HepG2 (cell line): ENCODE data around the gene CCDC148. TPM values are rescaled to one million over a fixed set of nuclear protein-coding genes. Genes with fewer than 3 reads are reported as not detected.

Source experiments
- EP300 ChIP-seq, 3 experiments: sonication (generic) in 1 of 3; formaldehyde crosslinking in 1 of 3; IDR thresholded peaks; 2 replicates each; pipeline versions ENCODE4 v1.5.1 to v1.6.1; 2011 to 2020; ENCODE audit warnings: low read depth in 2 of 3, low read length in 2 of 3, borderline replicate concordance in 1 of 3, improper control_type of control experiment in 1 of 3, mild to moderate bottlenecking in 1 of 3, missing genetic modification reagents in 1 of 3, moderate library complexity in 1 of 3
- FOXP1 ChIP-seq, 2 experiments: fragments of 450-650 bp in 1 of 2; IDR thresholded peaks; 2 replicates each; pipeline ENCODE4 v1.6.1; 2017 to 2018; ENCODE audit warnings: antibody characterized with exemption in 1 of 2
- JARID2 ChIP-seq: sonication (generic); formaldehyde crosslinking; IDR thresholded peaks from 2 replicates; pipeline ENCODE4 v1.8.1; 2023; ENCODE audit warnings: missing genetic modification reagents, inconsistent platforms; ENCODE audit not compliant: insufficient replicate concordance
- KLF16 ChIP-seq, 2 experiments: sonication (generic) in 1 of 2; formaldehyde crosslinking in 1 of 2; IDR thresholded peaks; 2 replicates each; pipeline versions ENCODE4 v1.6.1 to v1.8.0; 2016 to 2023; ENCODE audit warnings: missing genetic modification reagents in 2 of 2, missing compliant biosample characterization in 1 of 2
- NR2F1 ChIP-seq, 2 experiments: fragments of 450-650 bp in 1 of 2; formaldehyde crosslinking in 1 of 2; IDR thresholded peaks; 2 replicates each; pipeline versions ENCODE4 v1.5.0 to v1.6.1; 2016 to 2020; ENCODE audit warnings: mild to moderate bottlenecking in 1 of 2, missing compliant biosample characterization in 1 of 2, missing genetic modification reagents in 1 of 2, moderate library complexity in 1 of 2
- PHF20 ChIP-seq: sonication (generic); formaldehyde crosslinking; IDR thresholded peaks from 2 replicates; pipeline ENCODE4 v1.5.0; 2020; ENCODE audit warnings: mild to moderate bottlenecking, missing genetic modification reagents
- PHF21A ChIP-seq: sonication (generic); formaldehyde crosslinking; IDR thresholded peaks from 2 replicates; pipeline ENCODE4 v1.5.0; 2020; ENCODE audit warnings: mild to moderate bottlenecking, missing genetic modification reagents
- SCMH1 ChIP-seq: sonication (generic); formaldehyde crosslinking; IDR thresholded peaks from 2 replicates; pipeline ENCODE4 v1.9.0; 2021; ENCODE audit warnings: missing genetic modification reagents, mild to moderate bottlenecking, borderline replicate concordance
- SOX13 ChIP-seq, 3 experiments: fragments of 450-650 bp in 1 of 3; sonication (generic) in 1 of 3; formaldehyde crosslinking in 1 of 3; IDR thresholded peaks in 2 of 3; conservative IDR thresholded peaks in 1 of 3; 2 replicates each; pipeline versions ENCODE4 v1.5.0 to v1.6.1; 2016 to 2020; ENCODE audit warnings: antibody characterized with exemption in 1 of 3, mild to moderate bottlenecking in 1 of 3, missing compliant biosample characterization in 1 of 3, missing genetic modification reagents in 1 of 3, moderate library complexity in 1 of 3
- ZNF350 ChIP-seq: sonication (generic); formaldehyde crosslinking; IDR thresholded peaks from 2 replicates; pipeline ENCODE4 v1.4.0; 2020; ENCODE audit warnings: mild to moderate bottlenecking, low read depth, missing genetic modification reagents, borderline replicate concordance
- ZNF577 ChIP-seq: sonication (generic); formaldehyde crosslinking; IDR thresholded peaks from 2 replicates; pipeline ENCODE4 v1.4.0; 2020; ENCODE audit warnings: mild to moderate bottlenecking, low read depth, missing genetic modification reagents, borderline replicate concordance
- ZNF652 ChIP-seq: IDR thresholded peaks from 2 replicates; pipeline ENCODE4 v1.6.1; 2016; ENCODE audit warnings: low read depth, borderline replicate concordance
- ZNF777 ChIP-seq: sonication (generic); formaldehyde crosslinking; IDR thresholded peaks from 2 replicates; pipeline ENCODE4 v1.4.0; 2020; ENCODE audit warnings: missing genetic modification reagents
- polyA plus RNA-seq, 8 experiments: library from polyadenylated mRNA; depleted of rRNA in 3 of 8; stranded (reverse) in 7 of 8; unstranded in 1 of 8; fragments of >200 nt; fragmentation: Illumina TruSeq in 4 of 8; extraction: Trizol in 4 of 8; gene quantifications; 2 replicates each; pipeline versions ENCODE4 v1.2.1 to v1.2.3, GENCODE V29; 2011 to 2016; ENCODE audit warnings: low read depth in 4 of 8, missing spikeins in 1 of 8, mixed read lengths in 1 of 8; ENCODE audit not compliant: insufficient read depth in 1 of 8
- total RNA-seq, 5 experiments: library from RNA; depleted of rRNA; stranded (reverse); fragments of >200 nt; fragmentation: Illumina TruSeq; extraction: Trizol; gene quantifications; 2 replicates each; pipeline ENCODE4 v1.2.3, GENCODE V29; 2016; ENCODE audit warnings: low read depth in 1 of 5
- TF ChIP-seq, protein P1 (sequence below): sonication (generic); formaldehyde crosslinking; IDR thresholded peaks from 2 replicates; pipeline ENCODE4 v1.5.1; 2020; ENCODE audit warnings: mild to moderate bottlenecking, moderate library complexity, missing genetic modification reagents
- TF ChIP-seq, protein P2 (sequence below), 2 experiments: sonication (generic) in 1 of 2; formaldehyde crosslinking in 1 of 2; IDR thresholded peaks; 2 replicates each; pipeline versions ENCODE4 v1.4.0 to v1.6.1; 2016 to 2020; ENCODE audit warnings: borderline replicate concordance in 1 of 2, low read depth in 1 of 2, mild to moderate bottlenecking in 1 of 2, missing genetic modification reagents in 1 of 2
- TF ChIP-seq, protein P3 (sequence below): sonication (generic); formaldehyde crosslinking; conservative IDR thresholded peaks from 2 replicates; pipeline ENCODE4 v1.8.1; 2023; ENCODE audit warnings: missing genetic modification reagents

CCDC148 gene
- total and polyA plus RNA-seq, 2 of the 13 experiments (the other 11 are each of a cell fraction or from before 2014, with no cell fraction given) = 0.30 to 0.49 TPM

DNA sequence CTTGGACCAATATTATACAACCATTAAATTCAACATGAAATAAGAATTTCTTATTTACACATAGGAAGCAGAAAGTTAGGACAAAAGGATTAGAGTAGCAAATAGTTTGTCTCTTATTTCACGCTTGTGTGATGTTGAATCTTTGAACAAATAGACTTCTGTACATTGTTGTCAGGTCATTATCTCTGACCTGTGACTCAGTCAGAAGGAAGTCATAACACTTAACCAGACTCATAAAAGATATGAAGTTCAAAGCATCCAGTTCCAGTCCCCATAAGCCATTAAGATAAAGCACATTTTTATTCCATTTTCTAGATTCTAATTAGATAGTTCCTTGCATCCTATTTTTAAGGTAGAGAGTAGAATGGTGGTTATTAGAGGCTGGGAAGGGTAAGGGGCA is 224.1 kb downstream of the CCDC148 start (continued):
- TF ChIP-seq, protein P1, sequence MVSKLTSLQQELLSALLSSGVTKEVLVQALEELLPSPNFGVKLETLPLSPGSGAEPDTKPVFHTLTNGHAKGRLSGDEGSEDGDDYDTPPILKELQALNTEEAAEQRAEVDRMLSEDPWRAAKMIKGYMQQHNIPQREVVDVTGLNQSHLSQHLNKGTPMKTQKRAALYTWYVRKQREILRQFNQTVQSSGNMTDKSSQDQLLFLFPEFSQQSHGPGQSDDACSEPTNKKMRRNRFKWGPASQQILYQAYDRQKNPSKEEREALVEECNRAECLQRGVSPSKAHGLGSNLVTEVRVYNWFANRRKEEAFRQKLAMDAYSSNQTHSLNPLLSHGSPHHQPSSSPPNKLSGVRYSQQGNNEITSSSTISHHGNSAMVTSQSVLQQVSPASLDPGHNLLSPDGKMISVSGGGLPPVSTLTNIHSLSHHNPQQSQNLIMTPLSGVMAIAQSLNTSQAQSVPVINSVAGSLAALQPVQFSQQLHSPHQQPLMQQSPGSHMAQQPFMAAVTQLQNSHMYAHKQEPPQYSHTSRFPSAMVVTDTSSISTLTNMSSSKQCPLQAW (CRISPR knock-in tag) = no peak
- TF ChIP-seq SCMH1 (CRISPR knock-in tag) (no peak), ZNF777 (CRISPR knock-in tag) (no peak), JARID2 (no peak), EP300 (IDR thresholded peaks at IDR 0.05; ENCODE audit: low read depth in 2 of 2, low read length in 2 of 2) (peak in 1 of 2 experiments; percentile 91; a peak in 2 of 4 replicates), EP300 (CRISPR knock-in tag; IDR thresholded peaks at IDR 0.05; ENCODE audit: borderline replicate concordance) (peak; percentile 62; the same call in 1 of the 2 replicates), PHF21A (no peak), SOX13 (IDR thresholded peaks at IDR 0.05) (peak; percentile 88), SOX13 (CRISPR knock-in tag; conservative IDR thresholded peaks at IDR 0.05 in 1 of 2, IDR thresholded peaks at IDR 0.05 in 1 of 2) (peak in 1 of 2 experiments; percentile 99; a peak in 2 of 4 replicates), NR2F1 (CRISPR knock-in tag; IDR thresholded peaks at IDR 0.05) (peak; percentile 86 to 98), FOXP1 (IDR thresholded peaks at IDR 0.05) (no peak), FOXP1 (CRISPR knock-in tag; IDR thresholded peaks at IDR 0.05) (peak; percentile 87), ZNF652 (CRISPR knock-in tag) (no peak), ZNF577 (no peak), ZNF350 (no peak), KLF16 (CRISPR knock-in tag; IDR thresholded peaks at IDR 0.05) (peak in 1 of 2 experiments; percentile 44; a peak in 2 of 4 replicates), PHF20 (CRISPR knock-in tag) (no peak)
- TF ChIP-seq, protein P2, sequence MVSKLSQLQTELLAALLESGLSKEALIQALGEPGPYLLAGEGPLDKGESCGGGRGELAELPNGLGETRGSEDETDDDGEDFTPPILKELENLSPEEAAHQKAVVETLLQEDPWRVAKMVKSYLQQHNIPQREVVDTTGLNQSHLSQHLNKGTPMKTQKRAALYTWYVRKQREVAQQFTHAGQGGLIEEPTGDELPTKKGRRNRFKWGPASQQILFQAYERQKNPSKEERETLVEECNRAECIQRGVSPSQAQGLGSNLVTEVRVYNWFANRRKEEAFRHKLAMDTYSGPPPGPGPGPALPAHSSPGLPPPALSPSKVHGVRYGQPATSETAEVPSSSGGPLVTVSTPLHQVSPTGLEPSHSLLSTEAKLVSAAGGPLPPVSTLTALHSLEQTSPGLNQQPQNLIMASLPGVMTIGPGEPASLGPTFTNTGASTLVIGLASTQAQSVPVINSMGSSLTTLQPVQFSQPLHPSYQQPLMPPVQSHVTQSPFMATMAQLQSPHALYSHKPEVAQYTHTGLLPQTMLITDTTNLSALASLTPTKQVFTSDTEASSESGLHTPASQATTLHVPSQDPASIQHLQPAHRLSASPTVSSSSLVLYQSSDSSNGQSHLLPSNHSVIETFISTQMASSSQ (IDR thresholded peaks at IDR 0.05; ENCODE audit: low read depth) = no peak
- TF ChIP-seq, protein P2 (CRISPR knock-in tag; IDR thresholded peaks at IDR 0.05; ENCODE audit: borderline replicate concordance) = no peak
- TF ChIP-seq, protein P3, sequence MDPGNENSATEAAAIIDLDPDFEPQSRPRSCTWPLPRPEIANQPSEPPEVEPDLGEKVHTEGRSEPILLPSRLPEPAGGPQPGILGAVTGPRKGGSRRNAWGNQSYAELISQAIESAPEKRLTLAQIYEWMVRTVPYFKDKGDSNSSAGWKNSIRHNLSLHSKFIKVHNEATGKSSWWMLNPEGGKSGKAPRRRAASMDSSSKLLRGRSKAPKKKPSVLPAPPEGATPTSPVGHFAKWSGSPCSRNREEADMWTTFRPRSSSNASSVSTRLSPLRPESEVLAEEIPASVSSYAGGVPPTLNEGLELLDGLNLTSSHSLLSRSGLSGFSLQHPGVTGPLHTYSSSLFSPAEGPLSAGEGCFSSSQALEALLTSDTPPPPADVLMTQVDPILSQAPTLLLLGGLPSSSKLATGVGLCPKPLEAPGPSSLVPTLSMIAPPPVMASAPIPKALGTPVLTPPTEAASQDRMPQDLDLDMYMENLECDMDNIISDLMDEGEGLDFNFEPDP (CRISPR knock-in tag) = no peak
